Neural cell (in vitro differentiated cells): ENCODE results near the gene TFB1M. TPM values are rescaled to one million over a fixed set of nuclear protein-coding genes. Genes with fewer than 3 reads are reported as not detected.

Source experiments
- H2AFZ ChIP-seq: fragments of 200-600, 300-800 bp; sonication (generic), shearing (Covaris generic); 2 replicates; pipeline ENCODE4 v1.6.0; 2014; ENCODE audit warnings: low read depth, mild to moderate bottlenecking, antibody characterized with exemption, low read length, moderate library complexity
- H3F3A ChIP-seq: fragments of 200-600 bp; shearing (Covaris generic); 2 replicates; pipeline ENCODE4 v1.6.1; 2016; ENCODE audit warnings: mild to moderate bottlenecking, moderate library complexity, mixed read lengths, antibody characterized with exemption, low read length; ENCODE audit not compliant: insufficient read depth, poor library complexity, severe bottlenecking
- H3K27ac ChIP-seq: fragments of 200-600, 300-800 bp; sonication (generic), shearing (Covaris generic); 2 replicates; pipeline ENCODE4 v1.5.1; 2014; ENCODE audit warnings: mild to moderate bottlenecking, low read length, moderate library complexity
- H3K27me3 ChIP-seq: fragments of 300-800, 200-600 bp; sonication (generic), shearing (Covaris generic); 2 replicates; pipeline ENCODE4 v1.6.0; 2014; ENCODE audit warnings: mild to moderate bottlenecking, low read depth, low read length, moderate library complexity; ENCODE audit not compliant: insufficient read depth
- H3K36me3 ChIP-seq: fragments of 300-800, 200-600 bp; sonication (generic), shearing (Covaris generic); 2 replicates; pipeline ENCODE4 v1.5.1; 2014; ENCODE audit warnings: mild to moderate bottlenecking, antibody characterized with exemption, low read length, moderate library complexity; ENCODE audit not compliant: insufficient read depth
- H3K4me2 ChIP-seq: fragments of 300-800, 200-600 bp; sonication (generic), shearing (Covaris generic); 2 replicates; pipeline ENCODE4 v1.6.0; 2014; ENCODE audit warnings: mild to moderate bottlenecking, low read length
- H3K4me3 ChIP-seq: fragments of 300-800, 200-600 bp; sonication (generic), shearing (Covaris generic); 2 replicates; pipeline ENCODE4 v1.5.1; 2014; ENCODE audit warnings: mild to moderate bottlenecking, low read length, moderate library complexity
- H3K79me2 ChIP-seq: fragments of 200-600 bp; shearing (Covaris generic); replicated peaks from 2 replicates; pipeline ENCODE4 v1.6.0; 2014; ENCODE audit warnings: mild to moderate bottlenecking, low read length, moderate library complexity; ENCODE audit not compliant: insufficient read depth
- H3K9ac ChIP-seq: fragments of 300-800, 200-600 bp; sonication (generic), shearing (Covaris generic); 2 replicates; pipeline ENCODE4 v1.6.1; 2016; ENCODE audit warnings: mild to moderate bottlenecking, low read length, mixed read lengths
- H3K9me2 ChIP-seq: fragments of 200-600 bp; shearing (Covaris generic); 2 replicates; pipeline ENCODE4 v1.6.1; 2016; ENCODE audit warnings: mild to moderate bottlenecking, low read length, mixed read lengths; ENCODE audit not compliant: insufficient read depth
- H3K9me3 ChIP-seq: fragments of 200-600, 300-800 bp; sonication (generic), shearing (Covaris generic); 2 replicates; pipeline ENCODE4 v1.6.1; 2016; ENCODE audit warnings: mild to moderate bottlenecking, mixed run types, low read length, moderate library complexity, mixed read lengths
- H4K20me1 ChIP-seq: fragments of 200-600 bp; shearing (Covaris generic); 2 replicates; pipeline ENCODE4 v1.6.1; 2016; ENCODE audit warnings: mild to moderate bottlenecking, mixed run types; ENCODE audit not compliant: insufficient read depth
- CTCF ChIP-seq: fragments of 450-650 bp; IDR thresholded peaks from 2 replicates; pipeline ENCODE4 v1.5.1; 2014; ENCODE audit warnings: antibody characterized with exemption, mild to moderate bottlenecking, moderate library complexity; ENCODE audit not compliant: poor library complexity, severe bottlenecking
- EP300 ChIP-seq: fragments of 450-650 bp; conservative IDR thresholded peaks from 2 replicates; pipeline ENCODE4 v1.6.1; 2014; ENCODE audit warnings: antibody characterized with exemption, mild to moderate bottlenecking, moderate library complexity; ENCODE audit not compliant: poor library complexity, severe bottlenecking
- EZH2 ChIP-seq: fragments of 200-600, 300-800 bp; shearing (Covaris generic), sonication (generic); IDR thresholded peaks from 2 replicates; pipeline ENCODE4 v1.6.1; 2014; ENCODE audit warnings: antibody characterized with exemption, low read length, borderline replicate concordance, mild to moderate bottlenecking; ENCODE audit not compliant: insufficient read depth, poor library complexity, severe bottlenecking
- MXI1 ChIP-seq: fragments of 450-650 bp; conservative IDR thresholded peaks from 2 replicates; pipeline ENCODE4 v1.6.1; 2014; ENCODE audit warnings: antibody characterized with exemption, mild to moderate bottlenecking; ENCODE audit not compliant: poor library complexity, severe bottlenecking
- POLR2AphosphoS5 ChIP-seq: IDR thresholded peaks from 2 replicates; pipeline ENCODE4 v1.6.1; 2012
- RAD21 ChIP-seq: fragments of 450-650 bp; conservative IDR thresholded peaks from 2 replicates; pipeline ENCODE4 v1.6.1; 2014; ENCODE audit warnings: antibody characterized with exemption, mild to moderate bottlenecking, moderate library complexity
- REST ChIP-seq: IDR thresholded peaks from 2 replicates; pipeline ENCODE4 v1.6.1; 2012; ENCODE audit warnings: borderline replicate concordance
- SMC3 ChIP-seq: fragments of 450-650 bp; conservative IDR thresholded peaks from 2 replicates; pipeline ENCODE4 v1.6.1; 2014; ENCODE audit warnings: antibody characterized with exemption, mild to moderate bottlenecking, moderate library complexity; ENCODE audit not compliant: poor library complexity
- TAF1 ChIP-seq: IDR thresholded peaks from 2 replicates; pipeline ENCODE4 v1.6.1; 2012; ENCODE audit warnings: low read depth
- polyA plus RNA-seq: library from polyadenylated mRNA; depleted of rRNA; stranded (reverse); fragments of >200 nt; gene quantifications from 2 replicates; pipeline ENCODE4 v1.2.3, GENCODE V29; 2014

TFB1M gene
- polyA plus RNA-seq, 1 donor from 2014 or later = 15.5 TPM

GRCh38 chr6:155330133-155330734 is 15.9 kb upstream of the TFB1M start:
- no peak overlapping the region for H3K4me2 ChIP-seq
- H3K36me3 ChIP-seq = no peaks in the 10 kb centered on the region
- H4K20me1 ChIP-seq = no peaks in the 10 kb centered on the region
- no peaks in the 10 kb centered on the region for H3K79me2 ChIP-seq
- H3K4me3 ChIP-seq = no peak overlapping the region
- H3K9me3 ChIP-seq = no peaks in the 10 kb centered on the region
- H3K27me3 ChIP-seq = no peaks in the 10 kb centered on the region
- no peak overlapping the region for H3K9ac ChIP-seq
- TF ChIP-seq EP300 = no peak
- TF ChIP-seq EZH2 = no peak
- TF ChIP-seq MXI1 = no peak
- no peak for TF ChIP-seq TAF1
- TF ChIP-seq RAD21 = no peak
- no peak for TF ChIP-seq REST
- no peak for TF ChIP-seq SMC3
- no peak for TF ChIP-seq CTCF
- TF ChIP-seq POLR2AphosphoS5 = no peak
- no peaks in the 10 kb centered on the region for H3F3A ChIP-seq
- H3K9me2 ChIP-seq = no peaks in the 10 kb centered on the region
- H2AFZ ChIP-seq = no peak overlapping the region
- H3K27ac ChIP-seq = no peak overlapping the region

GRCh38 chr6:155329460-155330132 is 15.3 kb upstream of the TFB1M start:
- Histone ChIP-seq H3K9me2 (no peaks in the 10 kb centered on the region), H3K9me3 (no peaks in the 10 kb centered on the region), H2AFZ (no peak overlapping the region), H3K4me2 (no peak overlapping the region), H3K27ac (no peak overlapping the region), H3K36me3 (no peaks in the 10 kb centered on the region), H3F3A (no peaks in the 10 kb centered on the region), H3K79me2 (no peaks in the 10 kb centered on the region), H3K9ac (no peak overlapping the region), H3K4me3 (no peak overlapping the region), H3K27me3 (no peaks in the 10 kb centered on the region), H4K20me1 (no peaks in the 10 kb centered on the region)
- TF ChIP-seq MXI1 (no peak), EP300 (no peak), CTCF (no peak), REST (no peak), POLR2AphosphoS5 (no peak), RAD21 (no peak), SMC3 (no peak)
